ENCODE data around the gene ARID4A. TPM values are rescaled to one million over a fixed set of nuclear protein-coding genes. Genes with fewer than 3 reads are reported as not detected.
"Not testable (repeated sequence)": the region's sequence is repeated elsewhere in the genome, so short reads cannot be mapped to it uniquely, and the experiment has no call there.

ARID4A gene
- total RNA-seq, 1 donor from 2014 or later = 8.6 TPM

DNA sequence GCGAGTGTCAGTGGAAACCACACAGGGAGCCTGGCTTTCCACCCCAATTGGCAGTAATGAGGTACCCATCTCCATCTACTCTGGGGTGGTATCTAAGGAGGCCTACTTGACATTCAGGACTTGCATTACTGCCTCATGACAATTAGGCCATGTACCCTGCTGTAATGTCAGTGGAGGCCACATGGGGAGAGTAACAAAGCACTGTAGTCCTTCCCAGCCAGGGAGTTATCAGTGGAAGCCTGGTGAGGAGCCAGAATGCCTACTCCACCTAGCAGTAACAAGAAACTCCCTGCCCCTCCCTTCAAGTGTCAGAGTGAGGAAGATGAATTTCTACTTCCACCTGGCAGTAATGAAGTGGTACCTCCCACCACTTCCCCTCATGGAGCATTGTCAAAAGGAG is 116.5 kb downstream of the ARID4A start:
- TF ChIP-seq, protein P1, sequence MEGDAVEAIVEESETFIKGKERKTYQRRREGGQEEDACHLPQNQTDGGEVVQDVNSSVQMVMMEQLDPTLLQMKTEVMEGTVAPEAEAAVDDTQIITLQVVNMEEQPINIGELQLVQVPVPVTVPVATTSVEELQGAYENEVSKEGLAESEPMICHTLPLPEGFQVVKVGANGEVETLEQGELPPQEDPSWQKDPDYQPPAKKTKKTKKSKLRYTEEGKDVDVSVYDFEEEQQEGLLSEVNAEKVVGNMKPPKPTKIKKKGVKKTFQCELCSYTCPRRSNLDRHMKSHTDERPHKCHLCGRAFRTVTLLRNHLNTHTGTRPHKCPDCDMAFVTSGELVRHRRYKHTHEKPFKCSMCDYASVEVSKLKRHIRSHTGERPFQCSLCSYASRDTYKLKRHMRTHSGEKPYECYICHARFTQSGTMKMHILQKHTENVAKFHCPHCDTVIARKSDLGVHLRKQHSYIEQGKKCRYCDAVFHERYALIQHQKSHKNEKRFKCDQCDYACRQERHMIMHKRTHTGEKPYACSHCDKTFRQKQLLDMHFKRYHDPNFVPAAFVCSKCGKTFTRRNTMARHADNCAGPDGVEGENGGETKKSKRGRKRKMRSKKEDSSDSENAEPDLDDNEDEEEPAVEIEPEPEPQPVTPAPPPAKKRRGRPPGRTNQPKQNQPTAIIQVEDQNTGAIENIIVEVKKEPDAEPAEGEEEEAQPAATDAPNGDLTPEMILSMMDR (conservative IDR thresholded peaks at IDR 0.05; ENCODE audit: low read depth, low read length) = peak; percentile 2
- DNase-seq (ENCODE audit: low read depth) = no peak
- no peak overlapping the region for H3K4me3 ChIP-seq (ENCODE audit: low read depth, low read length)

DNA sequence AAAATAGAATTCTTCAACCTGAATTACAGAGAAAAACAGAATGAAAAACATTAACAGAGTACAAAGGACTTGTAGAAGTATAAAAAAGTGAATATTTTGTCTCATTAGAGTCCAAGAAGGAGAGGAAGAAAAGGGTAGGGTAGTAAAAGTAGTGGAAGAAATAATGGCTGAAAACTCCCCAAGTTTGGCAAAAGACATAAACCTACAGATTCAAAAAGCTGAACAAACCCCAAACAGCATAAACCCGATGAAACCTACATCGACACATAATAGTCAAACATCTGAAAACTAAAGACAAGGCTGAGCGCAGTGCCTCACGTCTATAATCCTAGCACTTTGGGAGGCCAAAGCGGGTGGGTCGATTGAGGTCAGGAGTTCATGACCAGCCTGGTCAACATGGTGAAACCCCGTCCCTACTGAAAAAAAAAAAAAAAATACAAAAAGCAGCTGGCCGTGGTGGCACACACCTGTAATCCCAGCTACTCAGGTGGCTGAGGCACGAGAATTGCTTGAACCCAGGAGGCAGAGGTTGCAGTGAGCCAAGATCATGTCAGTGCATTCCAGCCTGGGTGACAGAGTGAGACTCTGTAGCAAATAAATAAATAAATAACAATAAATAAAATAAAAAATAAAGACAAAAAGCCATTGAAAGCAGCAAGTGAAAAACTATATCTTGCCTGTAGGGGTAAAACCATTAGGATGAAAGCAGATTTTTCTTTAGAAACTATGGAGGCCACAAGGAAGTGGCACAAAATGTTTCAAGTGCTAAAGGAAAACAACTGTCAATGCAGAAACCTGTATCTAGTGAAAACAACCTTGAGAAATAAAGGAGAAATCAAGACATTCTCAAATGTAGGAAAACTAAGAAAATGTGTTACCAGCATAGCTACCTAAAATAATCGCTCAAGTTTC is 117.5 kb downstream of the ARID4A start:
- DNase-seq (ENCODE audit: low read depth) = no peak
- no peak overlapping the region for H3K4me3 ChIP-seq (ENCODE audit: low read depth, low read length)
- TF ChIP-seq, protein P1 (conservative IDR thresholded peaks at IDR 0.05; ENCODE audit: low read depth, low read length) = no peak

DNA sequence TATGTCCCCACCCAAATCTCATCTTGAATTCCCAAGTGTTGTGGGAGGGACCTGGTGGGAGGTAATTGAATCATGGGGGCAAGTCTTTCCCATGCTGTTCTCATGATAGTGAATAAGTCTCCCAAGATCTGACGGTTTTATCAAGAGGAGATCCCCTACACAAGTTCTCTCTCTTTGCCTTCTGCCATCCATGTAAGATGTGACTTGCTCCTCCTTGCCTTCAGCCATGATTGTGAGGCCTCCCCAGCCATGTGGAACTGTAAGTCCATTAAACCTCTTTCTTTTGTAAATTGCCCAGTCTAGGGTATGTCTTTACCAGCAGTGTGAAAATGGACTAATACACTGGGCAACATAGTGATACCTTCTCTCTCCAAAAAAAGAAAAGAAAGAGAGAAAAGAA is 118.6 kb downstream of the ARID4A start:
- not testable (repeated sequence) for DNase-seq (ENCODE audit: low read depth); H3K4me3 ChIP-seq (ENCODE audit: low read depth, low read length)

Other genes starting within 250 kb of the ARID4A start
- 4.4 and 5.8 TPM in 2 replicates for gene ARMH4, start 146.3 kb upstream of the ARID4A start, total RNA-seq
- 70.0 and 103 TPM in 2 replicates for gene ACTR10, start 98.4 kb upstream of the ARID4A start, total RNA-seq
- 255 TPM in 2 replicates for gene PSMA3, start 53.7 kb upstream of the ARID4A start, total RNA-seq
- gene TOMM20L, start 97.4 kb downstream of the ARID4A start, total RNA-seq = not detected in 2 replicates
- 61.6 and 69.5 TPM in 2 replicates for gene TIMM9, start 129.0 kb downstream of the ARID4A start, total RNA-seq
- gene KIAA0586, start 129.2 kb downstream of the ARID4A start, total RNA-seq = 11.2 and 18.5 TPM in 2 replicates